ENCODE data around the gene SNRPA1.

SNRPA1 gene

GRCh38 chr15:101318839-101319238 lies 23.8 kb upstream of the SNRPA1 start:
- no peak for DNase-seq

GRCh38 chr15:101318147-101318819 lies 23.2 kb upstream of the SNRPA1 start:
- DNase-seq: no peak

- no peak for DNase-seq
Measured at GRCh38 chr15:101317336-101317872, 22.4 kb upstream of the SNRPA1 start.

GRCh38 chr15:101316529-101316928 lies 21.5 kb upstream of the SNRPA1 start:
- no peak for DNase-seq

GRCh38 chr15:101315736-101316135 lies 20.7 kb upstream of the SNRPA1 start:
- DNase-seq: no peak

GRCh38 chr15:101314336-101315125 lies 19.5 kb upstream of the SNRPA1 start:
- no peak for DNase-seq

- DNase-seq: no peak
Measured at GRCh38 chr15:101313041-101313761, 18.2 kb upstream of the SNRPA1 start.

- DNase-seq: no peak
Measured at GRCh38 chr15:101310508-101310907, 15.5 kb upstream of the SNRPA1 start.

GRCh38 chr15:101310161-101310480 lies 15.1 kb upstream of the SNRPA1 start:
- DNase-seq: no peak

GRCh38 chr15:101309436-101310160 lies 14.6 kb upstream of the SNRPA1 start:
- no peak for DNase-seq

- DNase-seq: no peak
Measured at GRCh38 chr15:101308604-101309435, 13.8 kb upstream of the SNRPA1 start.

GRCh38 chr15:101307897-101308603 lies 13.0 kb upstream of the SNRPA1 start:
- DNase-seq: no peak

- DNase-seq: no peak
Measured at GRCh38 chr15:101307048-101307896, 12.2 kb upstream of the SNRPA1 start.

GRCh38 chr15:101306341-101307047 lies 11.4 kb upstream of the SNRPA1 start:
- DNase-seq: no peak

GRCh38 chr15:101305820-101306255 lies 10.8 kb upstream of the SNRPA1 start:
- DNase-seq: no peak

- no peak for DNase-seq
Measured at GRCh38 chr15:101303408-101303807, 8.4 kb upstream of the SNRPA1 start.

GRCh38 chr15:101296418-101297405 lies 1.7 kb upstream of the SNRPA1 start:
- no peak for DNase-seq

GRCh38 chr15:101295607-101296161 lies 636 bp upstream of the SNRPA1 start:
- no peak for DNase-seq

All from NCI-H2029 treated with DMSO at 0.1 percent for 48 hours (cell line).